HG02588 (cell line): ENCODE results near the gene PIGU.
"Not testable (repeated sequence)": the region's sequence is repeated elsewhere in the genome, so short reads cannot be mapped to it uniquely, and the experiment has no call there.

Experiments
- ATAC-seq: cut with Tn5 transposase; IDR thresholded peaks from one replicate; pipeline ENCODE4 v1.9.1; 2021; ENCODE audit warnings: mild to moderate bottlenecking, moderate library complexity; ENCODE audit not compliant: unreplicated experiment

The PIGU gene

GRCh38 chr20:34537651-34538050 is 139.2 kb downstream of the PIGU start:
- ATAC-seq: no peak

GRCh38 chr20:34536798-34537394 is 140.0 kb downstream of the PIGU start:
- ATAC-seq: no peak

- ATAC-seq: no peak
These were observed 141.0 kb downstream of the PIGU start for GRCh38 chr20:34535857-34536256.

GRCh38 chr20:34535301-34535840 is 141.5 kb downstream of the PIGU start:
- no peak for ATAC-seq

DNA sequence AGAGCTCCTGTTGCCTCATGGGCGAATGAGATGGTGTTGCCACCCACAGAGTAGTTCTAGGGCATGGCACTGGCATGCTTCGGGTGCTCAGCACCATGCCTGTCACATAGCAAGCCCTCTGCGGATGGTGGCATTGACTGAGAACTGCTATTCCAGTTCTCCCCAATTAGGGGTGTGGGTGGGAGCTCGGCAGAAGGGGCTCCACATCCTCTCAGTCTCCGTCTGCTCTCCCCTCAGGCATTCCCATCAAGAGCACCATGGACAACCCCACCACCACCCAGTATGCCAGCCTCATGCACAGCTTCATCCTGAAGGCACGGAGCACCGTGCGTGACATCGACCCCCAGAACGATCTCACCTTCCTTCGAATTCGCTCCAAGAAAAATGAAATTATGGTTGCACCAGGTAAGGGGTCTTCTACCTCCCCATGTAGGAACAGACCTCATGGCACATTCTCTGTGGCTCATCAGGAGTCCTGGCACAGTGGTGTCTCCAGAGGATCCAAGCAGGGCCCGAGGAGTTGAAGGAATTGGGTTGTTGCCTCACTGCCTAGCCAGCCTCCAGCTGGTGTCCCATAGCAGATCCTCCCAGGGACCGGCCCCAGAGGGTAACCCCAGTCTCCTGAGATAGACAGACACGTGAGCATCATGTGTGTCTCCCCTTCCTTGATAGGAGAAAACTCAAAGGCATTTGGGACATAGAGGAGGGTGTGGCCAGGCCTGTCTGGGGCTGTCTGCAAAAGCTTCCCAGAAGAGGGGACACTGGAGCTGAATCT is 142.3 kb downstream of the PIGU start:
- ATAC-seq: no peak

DNA sequence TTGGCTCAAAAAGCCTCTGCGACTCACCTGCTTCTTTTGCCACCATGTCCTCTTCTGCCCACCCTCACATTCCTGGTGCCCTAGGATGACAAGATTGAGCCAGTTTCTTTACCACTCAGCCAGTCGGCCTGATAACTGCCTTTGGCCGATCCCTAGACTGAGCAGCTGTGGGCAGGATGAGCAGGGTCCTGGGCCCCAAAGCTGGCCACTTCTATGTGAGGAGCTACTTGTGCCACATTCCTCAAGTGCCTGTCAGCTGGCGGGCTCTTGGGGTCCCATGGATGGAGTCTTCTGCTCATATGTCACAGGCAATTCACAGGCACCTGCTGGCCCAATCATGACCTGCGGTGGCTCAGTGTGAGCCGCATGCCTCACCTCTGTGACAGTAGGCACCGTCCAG is 144.1 kb downstream of the PIGU start:
- no peak for ATAC-seq

DNA sequence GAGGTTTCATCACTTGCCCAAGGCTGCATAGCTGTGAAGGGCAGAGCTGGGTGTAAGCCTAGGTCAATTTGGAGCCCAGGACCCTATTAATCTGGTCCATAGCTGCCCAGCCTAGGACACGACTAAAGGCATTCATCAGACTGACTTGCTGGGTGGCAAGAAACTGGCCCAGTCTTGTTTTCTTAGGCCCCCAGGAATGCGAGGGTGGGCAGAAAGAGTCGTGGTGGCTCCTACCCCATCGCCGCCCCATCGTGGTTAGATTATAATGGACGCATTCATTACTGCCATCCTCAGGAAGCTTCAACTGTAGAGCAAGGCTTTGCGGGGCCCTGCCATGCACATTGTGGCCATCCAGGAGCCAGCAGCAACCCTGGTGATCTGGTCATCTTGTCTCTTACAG is 144.6 kb downstream of the PIGU start:
- ATAC-seq: no peak

DNA sequence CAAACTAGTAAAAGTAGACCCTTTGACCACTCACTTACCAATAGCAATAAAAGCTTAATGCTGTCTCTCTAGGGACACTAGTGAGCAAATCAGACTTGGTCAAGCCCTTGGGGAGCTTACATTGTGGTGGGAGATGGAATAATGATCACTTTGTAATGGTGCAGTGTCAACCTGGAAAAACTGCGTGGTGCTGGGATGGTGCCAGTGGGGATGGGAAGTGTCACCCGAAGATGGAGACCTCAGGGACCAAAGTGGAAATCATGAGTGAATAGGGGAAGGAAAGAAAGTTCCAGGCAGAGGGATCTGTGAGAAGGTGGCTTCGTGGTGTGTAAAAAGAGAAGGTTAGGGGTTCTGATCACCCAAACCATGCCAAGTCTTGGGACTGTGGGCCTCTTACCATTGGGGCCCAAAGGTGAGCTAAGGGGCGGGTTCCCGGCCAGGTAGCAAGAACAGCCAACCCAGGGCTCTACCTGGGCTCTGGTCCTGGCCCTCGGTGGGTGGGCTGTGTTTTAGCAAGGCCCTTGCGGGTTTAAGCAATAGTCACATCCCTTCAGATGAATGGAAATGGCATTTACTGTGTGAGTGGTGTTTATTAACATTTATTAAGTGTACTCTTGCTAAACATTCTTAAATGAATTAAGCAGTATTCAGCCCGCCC is 145.2 kb downstream of the PIGU start:
- no peak for ATAC-seq

DNA sequence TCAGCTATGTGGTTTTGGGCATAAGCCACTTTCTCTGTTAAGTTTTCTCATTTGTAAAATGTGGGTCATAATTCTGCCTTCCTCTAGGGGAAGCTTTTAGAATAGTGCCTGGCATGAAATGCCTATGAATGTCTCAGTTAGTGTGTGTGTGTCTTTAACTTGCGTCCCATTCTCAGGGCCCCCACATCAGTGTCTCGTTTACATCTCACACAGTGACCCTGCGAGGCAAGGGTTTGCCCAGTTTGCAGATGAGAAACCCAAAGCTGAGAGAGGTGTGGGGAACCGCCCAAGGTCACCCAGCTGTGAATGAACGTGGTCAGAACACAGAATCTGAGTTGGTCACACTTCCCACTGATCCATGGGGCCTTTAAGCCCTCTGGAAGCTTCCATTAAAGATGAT is 146.6 kb downstream of the PIGU start:
- ATAC-seq: no peak

DNA sequence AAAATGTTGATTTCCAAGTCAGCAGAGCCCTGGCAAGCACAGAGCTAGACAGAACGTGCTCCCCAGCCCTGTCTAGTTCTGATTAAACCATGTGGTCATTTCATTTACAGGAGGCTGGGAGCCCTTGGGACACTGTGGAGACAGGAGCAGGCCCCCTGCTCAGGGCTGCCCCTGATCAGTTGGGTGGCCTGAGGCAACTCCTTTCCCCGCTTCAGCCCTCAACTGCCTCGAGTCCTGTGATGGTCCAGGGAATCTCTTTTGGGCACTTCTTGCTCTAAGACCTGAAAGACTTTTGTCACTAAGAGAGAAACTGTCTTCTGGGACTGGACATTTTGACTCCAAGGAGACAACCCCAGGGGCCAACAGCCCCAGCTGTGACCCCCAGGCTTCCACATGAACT is 147.2 kb downstream of the PIGU start:
- ATAC-seq: no peak

DNA sequence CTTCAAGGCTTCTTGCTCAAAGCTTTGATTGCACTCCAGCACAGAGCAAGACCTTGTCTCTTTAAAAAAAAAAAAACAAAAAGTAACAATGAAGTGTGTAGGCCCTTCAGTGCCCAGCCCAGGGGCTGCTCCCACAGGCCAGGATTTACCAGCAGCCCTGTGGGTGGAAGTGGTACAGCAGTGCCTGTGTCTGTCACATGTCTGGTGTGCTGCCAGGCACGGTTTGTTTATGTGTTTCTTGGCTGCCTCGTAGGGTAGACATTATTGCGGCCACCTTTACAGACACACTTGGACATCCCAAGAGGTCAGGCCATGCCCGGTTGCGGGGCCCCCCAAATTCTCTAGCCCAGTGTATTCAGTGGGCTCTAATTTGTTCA is 148.0 kb downstream of the PIGU start:
- ATAC-seq: no peak

- ATAC-seq: no peak
These were observed 149.9 kb downstream of the PIGU start for GRCh38 chr20:34527016-34527415.

DNA sequence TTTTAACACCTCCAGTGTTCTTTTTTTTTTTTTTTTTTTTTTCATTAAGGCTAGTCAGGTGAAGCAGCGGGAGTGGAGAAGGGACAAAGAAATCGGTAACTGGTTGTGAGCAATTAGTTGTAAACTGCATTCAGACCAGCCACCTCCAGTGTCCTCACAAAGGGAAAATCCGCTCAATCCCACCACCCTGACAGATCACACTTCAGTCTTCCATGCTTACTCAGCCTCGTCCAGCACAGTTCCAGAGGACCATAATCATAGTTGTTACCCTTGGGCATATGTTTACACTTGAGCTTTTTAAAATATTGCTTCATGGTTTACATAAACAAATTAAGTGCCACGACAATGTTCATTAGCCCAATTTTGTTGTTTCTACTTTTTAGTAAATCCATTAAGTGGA is 150.4 kb downstream of the PIGU start:
- no peak for ATAC-seq

GRCh38 chr20:34525709-34526416 is 151.0 kb downstream of the PIGU start:
- no peak for ATAC-seq

- ATAC-seq: no peak
These were observed 151.6 kb downstream of the PIGU start for GRCh38 chr20:34525342-34525708.

GRCh38 chr20:34524426-34524825 is 152.5 kb downstream of the PIGU start:
- no peak for ATAC-seq

DNA sequence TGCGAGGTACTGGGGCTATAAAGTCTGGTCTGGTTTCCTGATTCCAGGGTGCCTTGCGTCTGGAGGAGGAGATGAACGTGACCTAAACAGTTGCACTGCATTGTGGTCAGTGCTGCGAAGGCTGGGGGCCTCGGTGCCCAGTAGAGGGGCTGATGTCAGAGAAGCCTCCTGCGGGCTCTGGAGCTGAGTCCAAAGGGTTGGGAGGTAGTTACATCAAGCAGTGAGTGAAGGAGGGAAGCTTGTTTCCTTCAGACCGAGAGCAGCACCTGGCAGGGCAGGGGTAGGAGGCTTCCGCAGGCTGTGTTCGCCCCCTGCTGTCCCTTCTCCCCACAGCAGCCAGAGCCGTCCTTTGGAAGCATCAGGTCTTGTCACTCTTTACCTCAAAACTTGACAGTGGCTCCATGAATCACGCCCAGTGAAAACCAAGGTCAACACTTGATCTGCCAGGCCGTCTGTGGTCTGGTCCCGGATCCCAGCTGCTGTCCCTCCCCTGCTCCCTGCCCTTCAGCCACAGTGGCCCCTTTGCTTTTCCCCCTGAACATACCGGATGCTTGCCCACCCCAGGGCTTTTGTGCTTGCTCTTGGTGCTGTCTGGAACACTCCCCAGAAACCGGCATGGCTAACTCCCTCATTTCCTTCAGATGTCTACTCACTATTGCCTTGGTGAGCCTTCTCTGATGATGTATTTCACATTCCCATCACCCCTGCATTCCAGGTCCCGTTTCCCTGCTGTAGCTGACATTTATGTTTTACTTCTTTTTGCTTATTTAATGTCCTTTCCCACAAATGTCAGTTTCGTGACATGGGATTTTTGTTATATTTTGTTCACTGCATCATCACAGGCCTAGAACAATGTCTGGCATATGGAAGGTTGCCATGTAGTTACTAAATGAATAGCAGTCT is 153.7 kb downstream of the PIGU start:
- no peak for ATAC-seq

- ATAC-seq: not testable (repeated sequence)
These were observed 157.1 kb downstream of the PIGU start for GRCh38 chr20:34519841-34520240.

DNA sequence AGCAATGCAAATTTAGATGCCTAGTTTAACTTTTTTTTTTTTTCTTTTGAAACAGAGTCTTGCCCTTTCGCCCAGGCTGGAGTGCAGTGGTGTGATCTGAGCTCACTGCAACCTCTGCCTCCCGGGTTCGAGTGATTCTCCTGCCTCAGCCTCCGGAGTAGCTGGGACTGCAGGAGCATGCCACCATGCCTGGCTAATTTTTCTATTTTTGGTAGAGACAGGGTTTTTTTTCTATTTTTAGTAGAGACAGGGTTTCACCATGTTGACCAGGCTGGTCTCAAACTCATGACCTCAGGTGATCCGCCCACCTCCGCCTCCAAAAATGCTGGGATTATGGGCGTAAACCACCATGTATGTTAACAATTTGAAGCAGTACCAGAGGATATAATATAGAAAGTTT is 158.0 kb downstream of the PIGU start:
- not testable (repeated sequence) for ATAC-seq

DNA sequence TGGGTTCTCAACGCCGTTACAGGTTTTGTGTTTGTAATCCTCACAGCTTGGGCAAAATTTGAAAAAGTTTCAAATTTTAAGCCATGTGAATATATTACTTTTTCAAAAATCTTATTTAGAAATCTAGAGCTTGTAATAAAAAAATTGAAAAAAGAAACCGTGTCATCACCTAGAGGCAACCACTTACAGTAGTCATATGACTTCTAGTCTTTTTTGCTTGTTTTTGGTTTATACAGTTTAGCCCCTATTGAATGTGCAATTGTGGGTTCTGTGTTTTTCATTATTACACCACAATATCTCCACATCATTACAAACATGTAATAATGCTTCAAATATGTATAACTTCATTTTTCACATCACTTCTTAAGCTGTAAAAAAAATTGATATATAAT is 159.8 kb downstream of the PIGU start:
- ATAC-seq: no peak
